Ishikawa (cell line): ENCODE measurements around the gene ARF6.

Experiments used
- EP300 ChIP-seq: IDR thresholded peaks from 2 replicates; pipeline ENCODE4 v1.6.1; 2012; ENCODE audit warnings: borderline replicate concordance
- MAX ChIP-seq: IDR thresholded peaks from 2 replicates; pipeline ENCODE4 v1.6.1; 2012
- NFIC ChIP-seq: IDR thresholded peaks from 2 replicates; pipeline ENCODE4 v1.6.1; 2012
- RAD21 ChIP-seq: IDR thresholded peaks from 2 replicates; pipeline ENCODE4 v1.6.1; 2012; ENCODE audit warnings: low read depth
- TAF1 ChIP-seq: IDR thresholded peaks from 2 replicates; pipeline ENCODE4 v1.6.1; 2012; ENCODE audit warnings: low read depth, mild to moderate bottlenecking
- TCF12 ChIP-seq: IDR thresholded peaks from 2 replicates; pipeline ENCODE4 v1.6.1; 2012; ENCODE audit warnings: low read depth

GRCh38 chr14:49853158-49853477, 39.8 kb upstream of the ARF6 start:
- TF ChIP-seq EP300 (no peak), TAF1 (no peak), RAD21 (no peak), NFIC (no peak), MAX (no peak), TCF12 (no peak)
